CD1c-positive myeloid dendritic cell (primary cell): Measurements from ENCODE around the gene IL37.
A peak's percentile ranks its signal among the peaks of the same experiment; 100 is the strongest.

Experiments used
- DNase-seq: peaks from one replicate; pipeline ENCODE4 v3.0.0-alpha.2; 2016; ENCODE audit errors: extremely low spot score

Gene IL37, protein sequence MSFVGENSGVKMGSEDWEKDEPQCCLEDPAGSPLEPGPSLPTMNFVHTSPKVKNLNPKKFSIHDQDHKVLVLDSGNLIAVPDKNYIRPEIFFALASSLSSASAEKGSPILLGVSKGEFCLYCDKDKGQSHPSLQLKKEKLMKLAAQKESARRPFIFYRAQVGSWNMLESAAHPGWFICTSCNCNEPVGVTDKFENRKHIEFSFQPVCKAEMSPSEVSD

GRCh38 chr2:112910865-112911264 lies at the start of gene IL37:
TSS of gene IL37 (plus strand) at chr2:112911165. CDS start at chr2:112913013, 1,848 bp downstream.
- no peak for DNase-seq

GRCh38 chr2:112864072-112864471 lies 46.9 kb upstream of the IL37 start:
- DNase-seq = no peak

DNA sequence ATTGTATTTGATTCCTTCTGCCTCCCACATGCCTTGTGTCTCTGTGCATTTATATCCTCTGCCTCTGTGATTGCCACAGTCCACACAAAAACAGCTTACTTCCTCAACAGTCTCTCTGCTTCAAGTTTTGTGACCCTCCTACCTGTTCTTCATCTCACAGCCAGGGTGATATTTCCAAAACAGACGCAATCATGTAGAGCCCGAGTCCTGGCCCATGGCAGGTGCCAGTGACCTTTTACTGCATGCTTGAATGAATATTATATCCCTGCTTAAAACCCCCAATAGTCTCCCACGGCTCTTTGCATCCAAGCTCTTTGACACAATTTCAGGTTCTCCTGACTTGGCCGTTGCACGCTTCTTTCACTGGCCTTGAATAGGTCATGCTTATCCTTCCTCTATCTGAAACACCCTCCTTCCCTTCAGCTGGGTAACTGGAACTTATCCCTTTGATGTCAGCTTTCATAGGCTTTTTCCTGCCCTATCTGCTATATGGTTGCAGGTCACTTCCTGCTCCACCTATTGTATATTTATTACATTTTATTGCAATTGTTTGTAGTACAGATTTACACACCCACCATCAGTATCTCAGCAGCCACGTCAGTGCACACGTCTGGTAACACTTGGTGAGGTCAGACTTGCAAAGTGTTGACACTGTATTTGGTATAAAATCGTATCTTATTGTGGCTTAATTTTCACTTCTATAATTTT lies 44.7 kb upstream of the IL37 start:
- peak; percentile 18 for DNase-seq

- DNase-seq = no peak
These were observed 43.0 kb upstream of the IL37 start for GRCh38 chr2:112867701-112868631.

DNA sequence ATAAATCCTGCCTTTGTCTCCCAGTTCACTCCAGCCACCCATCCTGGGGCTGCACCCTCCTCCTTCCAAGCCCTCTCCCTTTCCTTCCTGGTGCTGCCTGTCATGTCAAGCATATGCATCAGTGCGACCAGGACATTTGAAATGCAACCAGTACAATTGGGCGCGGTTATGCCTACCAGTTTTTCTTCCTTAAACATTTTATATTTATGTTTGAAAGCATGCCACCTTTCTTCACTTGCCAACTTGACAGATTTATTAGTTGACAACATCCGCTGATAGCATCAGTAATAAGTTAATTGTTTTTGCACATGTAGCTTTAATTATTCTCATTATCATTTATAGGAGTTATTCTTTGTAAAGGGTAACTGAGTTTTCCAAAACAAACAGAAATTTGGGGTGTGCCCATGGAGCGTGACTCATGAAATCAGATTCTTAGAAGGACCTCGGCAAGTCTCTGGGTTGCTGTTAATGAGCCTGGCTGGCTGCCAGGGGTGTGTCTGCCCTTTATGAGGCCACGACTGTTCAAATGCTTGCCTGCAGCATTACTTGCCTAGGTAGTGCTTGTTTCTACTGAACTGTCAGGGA lies 41.6 kb upstream of the IL37 start:
- DNase-seq = peak; percentile 61

GRCh38 chr2:112870841-112871835 lies 39.8 kb upstream of the IL37 start:
- DNase-seq = peak; percentile 56

DNA sequence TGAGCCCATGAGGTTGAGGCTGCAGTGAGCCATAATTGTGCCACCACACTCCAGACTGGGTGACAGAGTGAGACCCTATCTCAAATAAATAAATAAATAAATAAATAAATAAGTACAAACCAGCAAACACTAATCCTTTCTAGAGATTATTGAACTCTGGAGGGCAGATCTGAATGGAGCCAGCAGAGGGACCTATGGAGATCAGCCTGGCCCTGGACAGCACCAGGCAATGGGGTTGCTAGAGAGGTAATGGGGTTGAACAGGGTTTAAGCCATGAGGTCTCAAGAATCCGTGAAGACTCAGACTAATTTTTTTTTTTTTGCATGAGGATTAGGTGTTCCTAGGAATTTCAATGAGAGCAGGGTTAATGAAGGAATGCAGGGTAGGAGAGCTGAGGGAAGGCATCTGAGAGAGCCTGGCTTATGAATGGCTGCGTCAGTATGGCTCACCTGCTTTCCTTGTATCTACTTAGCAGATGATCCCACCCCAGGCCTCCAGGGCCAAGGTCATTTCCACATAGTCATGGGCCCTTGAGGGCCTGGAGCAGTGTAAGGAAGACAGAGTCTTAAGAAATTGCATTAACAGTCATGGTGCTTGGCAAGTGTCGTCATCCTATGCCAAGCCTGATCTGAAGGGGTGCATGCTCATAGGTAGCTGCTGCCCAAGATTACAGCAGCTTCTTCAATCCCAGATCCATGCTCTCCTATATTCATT lies 34.6 kb upstream of the IL37 start:
- no peak for DNase-seq

GRCh38 chr2:112876971-112877361 lies 34.0 kb upstream of the IL37 start:
- no peak for DNase-seq

DNA sequence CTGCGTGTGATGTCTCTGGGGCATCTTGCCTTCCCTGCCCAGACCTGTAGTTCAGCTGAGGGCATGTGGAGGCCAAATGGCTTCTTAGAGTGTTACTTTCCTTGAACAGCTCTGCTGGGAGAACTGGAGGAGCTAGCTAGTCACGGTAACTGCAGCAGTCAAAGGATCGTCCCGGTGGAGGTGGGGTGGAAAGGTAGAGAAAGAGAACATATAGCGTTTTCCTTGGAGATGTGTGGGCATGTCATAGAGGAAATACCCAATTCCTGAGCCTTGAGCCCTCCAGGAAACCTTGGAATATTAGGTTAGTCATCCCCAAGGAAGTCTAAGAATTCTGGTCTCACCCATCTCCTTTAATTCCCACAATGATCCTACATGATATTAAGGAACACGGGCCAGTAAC lies 33.5 kb upstream of the IL37 start:
- DNase-seq = no peak

GRCh38 chr2:112879491-112880041 lies 31.4 kb upstream of the IL37 start:
- peak; percentile 31 for DNase-seq

DNA sequence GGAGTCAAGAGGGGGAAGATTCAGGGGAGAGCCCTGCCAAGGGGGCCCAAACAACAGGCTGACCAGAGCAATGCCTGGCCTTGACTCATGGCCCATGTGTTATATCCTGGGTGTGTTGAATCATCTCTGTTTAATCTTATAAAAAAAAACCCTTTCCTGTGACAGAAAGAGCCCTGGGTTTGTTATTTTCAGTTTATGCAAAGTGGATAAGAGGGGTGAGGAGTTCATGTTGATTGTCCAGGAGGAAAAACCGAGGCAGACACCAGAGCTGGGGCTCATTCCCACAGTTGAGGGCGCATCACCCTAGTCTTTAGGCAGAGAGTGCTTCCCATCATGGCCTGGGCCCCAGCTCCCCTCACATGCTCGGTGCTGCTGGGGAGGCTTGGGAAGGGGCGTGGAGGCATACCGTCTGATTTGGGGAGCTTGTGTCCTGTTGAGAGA lies 30.9 kb upstream of the IL37 start:
- peak; percentile 30 for DNase-seq

GRCh38 chr2:112880696-112881095 lies 30.3 kb upstream of the IL37 start:
- peak; percentile 32 for DNase-seq

- peak; percentile 91 for DNase-seq
These were observed 29.6 kb upstream of the IL37 start for GRCh38 chr2:112881217-112881985.

- no peak for DNase-seq
These were observed 27.3 kb upstream of the IL37 start for GRCh38 chr2:112883669-112884068.

DNA sequence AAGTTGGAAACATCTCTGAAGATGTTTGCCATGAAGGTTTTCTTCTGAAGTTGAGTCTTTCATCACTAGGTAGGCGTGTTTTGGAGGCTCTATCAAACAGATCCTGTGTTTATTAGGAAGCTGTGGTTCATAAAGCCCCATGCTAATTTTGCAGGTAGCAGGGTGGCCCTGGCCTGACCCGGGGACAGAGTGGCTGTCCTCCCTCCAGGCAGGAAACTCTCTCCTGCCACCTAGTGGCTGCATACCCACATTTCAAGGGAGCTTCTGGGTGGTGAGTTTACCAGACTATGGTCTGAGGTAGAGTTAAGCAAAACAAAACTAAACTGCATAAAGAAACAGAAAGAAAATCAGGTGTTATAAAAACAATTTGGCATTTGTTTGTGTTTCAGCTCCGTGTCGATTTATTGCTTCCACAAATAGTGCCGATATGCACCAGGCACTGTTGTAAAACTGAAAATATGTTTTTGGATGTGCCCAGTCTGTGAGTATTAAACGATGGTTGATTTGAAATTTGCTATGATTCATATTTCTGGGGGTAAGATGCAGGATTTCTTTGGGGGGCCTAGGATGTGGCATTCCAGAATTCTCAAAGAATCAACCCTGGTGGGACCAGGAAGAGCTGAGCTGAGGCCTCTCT lies 26.0 kb upstream of the IL37 start:
- peak; percentile 81 for DNase-seq

DNA sequence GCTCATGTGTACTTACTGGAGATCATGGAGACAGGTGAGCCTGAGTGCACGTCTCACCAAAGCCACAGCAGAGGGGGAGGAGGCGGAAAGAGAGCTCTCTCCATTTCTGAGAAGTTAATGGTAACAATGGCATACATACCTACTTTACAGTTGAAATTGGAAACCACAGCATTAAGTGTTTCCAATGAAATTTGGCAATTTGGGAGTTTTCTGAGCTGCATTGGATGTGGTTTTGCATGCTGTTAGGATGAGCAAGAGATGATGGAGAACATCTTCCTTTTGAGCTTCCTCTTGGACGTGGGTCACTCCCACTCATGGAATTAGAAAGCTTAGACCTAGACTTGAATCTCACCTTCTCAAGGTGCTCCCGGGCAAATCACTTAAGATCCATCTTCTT lies 25.5 kb upstream of the IL37 start:
- DNase-seq = peak; percentile 36

DNA sequence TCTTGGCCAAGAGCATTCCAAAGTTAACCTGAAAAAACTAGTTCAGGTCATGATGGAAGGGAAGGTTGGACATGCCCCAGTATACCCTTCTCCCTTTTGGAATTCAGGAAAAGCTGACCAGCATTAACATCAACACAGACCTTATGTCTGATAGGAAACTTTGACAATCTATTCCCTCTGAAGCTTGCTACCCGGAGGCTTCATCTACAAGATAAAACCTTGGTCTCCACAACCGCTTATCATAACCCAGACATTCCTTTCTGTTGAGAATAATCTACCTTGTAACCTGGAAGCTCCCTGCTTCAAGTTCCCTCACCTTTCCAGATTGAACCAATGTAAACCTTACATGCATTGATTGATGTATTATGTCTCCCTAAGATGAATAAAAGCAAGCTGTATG lies 24.7 kb upstream of the IL37 start:
- no peak for DNase-seq

DNA sequence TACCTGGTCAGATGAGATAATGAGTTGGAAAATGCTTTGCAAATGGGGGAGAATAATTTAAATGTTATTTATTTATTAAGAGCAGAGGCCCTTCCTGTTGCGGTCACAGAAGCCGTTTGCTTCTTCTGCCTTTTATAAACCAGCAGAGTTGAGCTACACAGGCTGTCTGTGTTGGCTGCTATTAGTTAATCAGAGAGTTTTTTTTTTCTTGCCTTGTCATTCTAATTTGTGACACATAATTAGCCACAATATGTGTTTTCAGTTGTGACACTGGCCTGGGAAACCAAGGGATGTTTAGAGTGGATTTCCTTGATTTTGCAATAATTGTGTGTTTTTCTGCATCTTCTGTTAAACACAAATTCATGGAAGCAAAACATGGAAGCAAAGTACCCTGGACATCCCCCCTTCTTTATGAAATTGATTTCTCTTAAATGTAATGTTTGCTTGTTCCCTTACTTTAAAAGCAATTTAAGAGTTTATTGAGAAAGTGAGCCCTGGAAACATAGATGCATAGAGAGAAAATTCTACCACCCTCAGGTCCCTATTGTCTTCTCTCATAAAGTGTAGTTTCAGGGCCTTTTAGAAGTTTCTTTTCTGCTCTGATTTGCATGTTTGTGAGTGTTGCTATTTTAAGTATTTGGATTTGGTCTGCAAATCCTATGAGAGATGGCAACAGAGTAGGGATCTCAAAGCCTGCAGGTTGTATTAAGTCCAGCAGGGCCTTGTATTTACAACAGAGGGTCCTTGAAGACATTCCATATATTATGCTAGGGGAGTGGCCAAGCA lies 22.8 kb upstream of the IL37 start:
- peak; percentile 47 for DNase-seq
